ENCODE results near the gene SYVN1.

Gene SYVN1

GRCh38 chr11:65141896-65142494 is 7.7 kb upstream of the SYVN1 start:
- TF ChIP-seq CTCF (IDR thresholded peaks at IDR 0.05): no peak
- H3K27ac ChIP-seq: no peak overlapping the region

GRCh38 chr11:65136515-65137096 is 2.3 kb upstream of the SYVN1 start:
- TF ChIP-seq CTCF (IDR thresholded peaks at IDR 0.05): no peak
- no peak overlapping the region for H3K4me3 ChIP-seq (ENCODE audit: low read depth, low read length)
- peaks cover 10% of the 10 kb centered on the region for H3K79me2 ChIP-seq
- no peak overlapping the region for H3K27ac ChIP-seq
- H3K4me2 ChIP-seq (ENCODE audit: low read length): no peak overlapping the region
- H3K36me3 ChIP-seq (ENCODE audit: control insufficient read depth, insufficient read depth, low read length): no peaks in the 10 kb centered on the region
- no peak overlapping the region for H2AFZ ChIP-seq
- no peaks in the 10 kb centered on the region for H3K9me3 ChIP-seq (ENCODE audit: control insufficient read depth, low read length)
- H3K4me1 ChIP-seq: peaks cover 2% of the 10 kb centered on the region
- no peak overlapping the region for H3K9ac ChIP-seq
- H3K27me3 ChIP-seq (ENCODE audit: control insufficient read depth, insufficient read depth, low read length): no peaks in the 10 kb centered on the region

More at GRCh38 chr11:65141896-65142494, 7.7 kb upstream of the SYVN1 start:
- no peaks in the 10 kb centered on the region for H3K27me3 ChIP-seq (ENCODE audit: control insufficient read depth, insufficient read depth, low read length)
- no peaks in the 10 kb centered on the region for H3K79me2 ChIP-seq
- no peak overlapping the region for H3K4me3 ChIP-seq (ENCODE audit: low read depth, low read length)
- H3K4me2 ChIP-seq (ENCODE audit: low read length): no peak overlapping the region
- no peaks in the 10 kb centered on the region for H3K36me3 ChIP-seq (ENCODE audit: control insufficient read depth, insufficient read depth, low read length)
- H3K4me1 ChIP-seq: no peaks in the 10 kb centered on the region
- H2AFZ ChIP-seq: no peak overlapping the region
- no peak overlapping the region for H3K9ac ChIP-seq
- H3K9me3 ChIP-seq (ENCODE audit: control insufficient read depth, low read length): no peaks in the 10 kb centered on the region

- no peak overlapping the region for H3K9ac ChIP-seq
- peaks cover 2% of the 10 kb centered on the region for H3K4me1 ChIP-seq
- H3K4me3 ChIP-seq (ENCODE audit: low read depth, low read length): peak overlapping the region; percentile 92
- peaks cover 10% of the 10 kb centered on the region for H3K79me2 ChIP-seq
- H3K27ac ChIP-seq: peak overlapping the region; percentile 100
- peak overlapping the region; percentile 96 for H3K4me2 ChIP-seq (ENCODE audit: low read length)
- H3K27me3 ChIP-seq (ENCODE audit: control insufficient read depth, insufficient read depth, low read length): no peaks in the 10 kb centered on the region
- H3K36me3 ChIP-seq (ENCODE audit: control insufficient read depth, insufficient read depth, low read length): no peaks in the 10 kb centered on the region
- H2AFZ ChIP-seq: peak overlapping the region; percentile 91
- no peak for TF ChIP-seq CTCF (IDR thresholded peaks at IDR 0.05)
- H3K9me3 ChIP-seq (ENCODE audit: control insufficient read depth, low read length): no peaks in the 10 kb centered on the region
Measured at GRCh38 chr11:65135633-65136145, 1.4 kb upstream of the SYVN1 start.

GRCh38 chr11:65134952-65135632 is 773 bp upstream of the SYVN1 start:
- Histone ChIP-seq H3K9ac (peak overlapping the region; percentile 93), H3K27ac (peak overlapping the region; percentile 100), H3K36me3 (ENCODE audit: control insufficient read depth, insufficient read depth, low read length) (no peaks in the 10 kb centered on the region), H3K9me3 (ENCODE audit: control insufficient read depth, low read length) (no peaks in the 10 kb centered on the region), H2AFZ (peak overlapping the region; percentile 91), H3K79me2 (peaks cover 10% of the 10 kb centered on the region), H3K4me1 (peaks cover 2% of the 10 kb centered on the region), H3K4me2 (ENCODE audit: low read length) (peak overlapping the region; percentile 96), H3K4me3 (ENCODE audit: low read depth, low read length) (peak overlapping the region; percentile 92), H3K27me3 (ENCODE audit: control insufficient read depth, insufficient read depth, low read length) (no peaks in the 10 kb centered on the region)
- TF ChIP-seq CTCF (IDR thresholded peaks at IDR 0.05): no peak

Measured in parathyroid adenoma (tissue), 2 donors.